GM19463 (cell line): ENCODE measurements around the gene CFAP77.
"Not testable (repeated sequence)": the region's sequence is repeated elsewhere in the genome, so short reads cannot be mapped to it uniquely, and the experiment has no call there.

Experiments
- ATAC-seq: cut with Tn5 transposase; IDR thresholded peaks from one replicate; pipeline ENCODE4 v1.9.1; 2021; ENCODE audit warnings: mild to moderate bottlenecking, moderate library complexity; ENCODE audit not compliant: unreplicated experiment

Gene CFAP77

GRCh38 chr9:132409828-132410528 is at the start of gene CFAP77:
Gene CFAP77, plus strand, starts transcription at chr9:132410211. Its CDS starts 61 bp downstream, at chr9:132410272.
- ATAC-seq: no peak

GRCh38 chr9:132364068-132364467 is 45.9 kb upstream of the CFAP77 start:
- no peak for ATAC-seq

- ATAC-seq: no peak
Measured at GRCh38 chr9:132365986-132366385, 44.0 kb upstream of the CFAP77 start.

GRCh38 chr9:132366481-132366880 is 43.5 kb upstream of the CFAP77 start:
- ATAC-seq: no peak

GRCh38 chr9:132367613-132368313 is 42.2 kb upstream of the CFAP77 start:
- ATAC-seq: no peak

- no peak for ATAC-seq
Measured at GRCh38 chr9:132369421-132369820, 40.6 kb upstream of the CFAP77 start.

- ATAC-seq: no peak
Measured at GRCh38 chr9:132370592-132370991, 39.4 kb upstream of the CFAP77 start.

- no peak for ATAC-seq
Measured at GRCh38 chr9:132372177-132373095, 37.6 kb upstream of the CFAP77 start.

- ATAC-seq: not testable (repeated sequence)
Measured at GRCh38 chr9:132377769-132378168, 32.2 kb upstream of the CFAP77 start.

GRCh38 chr9:132378416-132378815 is 31.6 kb upstream of the CFAP77 start:
- ATAC-seq: not testable (repeated sequence)

GRCh38 chr9:132381966-132382541 is 28.0 kb upstream of the CFAP77 start:
- peak; percentile 74 for ATAC-seq

- no peak for ATAC-seq
Measured at GRCh38 chr9:132383462-132383883, 26.5 kb upstream of the CFAP77 start.

GRCh38 chr9:132384376-132384775 is 25.6 kb upstream of the CFAP77 start:
- ATAC-seq: peak; percentile 38

- ATAC-seq: no peak
Measured at GRCh38 chr9:132387133-132387532, 22.9 kb upstream of the CFAP77 start.

GRCh38 chr9:132390966-132391365 is 19.0 kb upstream of the CFAP77 start:
- no peak for ATAC-seq

GRCh38 chr9:132391449-132391848 is 18.6 kb upstream of the CFAP77 start:
- ATAC-seq: no peak

- ATAC-seq: no peak
Measured at GRCh38 chr9:132395560-132395959, 14.5 kb upstream of the CFAP77 start.

GRCh38 chr9:132401824-132402223 is 8.2 kb upstream of the CFAP77 start:
- ATAC-seq: no peak

GRCh38 chr9:132404228-132404881 is 5.7 kb upstream of the CFAP77 start:
- ATAC-seq: no peak

GRCh38 chr9:132406554-132407122 is 3.4 kb upstream of the CFAP77 start, which contains the start of gene TTF1:
Gene TTF1, minus strand, starts transcription at chr9:132406840. Its CDS starts 4,019 bp downstream, at chr9:132402821.
- ATAC-seq: peak; percentile 84
